ENCODE measurements around the gene SBF2. TPM values are rescaled to one million over a fixed set of nuclear protein-coding genes. Genes with fewer than 3 reads are reported as not detected.

SBF2 gene
- total RNA-seq, 3 donors from 2014 or later, result 74.8 to 91.9 (median 88.2) TPM

- DNase-seq (ENCODE audit: low spot score in 2 of 2), result no peak
- H3K9me3 ChIP-seq, result no peaks in the 10 kb centered on the region
- peaks cover 0 to 5% of the 10 kb centered on the region in 2 donors for H3K4me1 ChIP-seq
- no peak overlapping the region for H3K27ac ChIP-seq
- H3K27me3 ChIP-seq, result no peaks in the 10 kb centered on the region
- TF ChIP-seq POLR2AphosphoS5 (IDR thresholded peaks at IDR 0.05) (no peak), CTCF (IDR thresholded peaks at IDR 0.05) (no peak), POLR2A (IDR thresholded peaks at IDR 0.05) (no peak)
- no peak overlapping the region for H3K4me3 ChIP-seq
- H3K36me3 ChIP-seq, result no peaks in the 10 kb centered on the region
- intact Hi-C loops (cut with DNase I; ENCODE audit: low total_unique reads), result no loop called here
These were observed 168.4 kb downstream of the SBF2 start for GRCh38 chr11:10125522-10126133.

GRCh38 chr11:10122326-10123197, 171.5 kb downstream of the SBF2 start:
- intact Hi-C loops (cut with DNase I; ENCODE audit: low total_unique reads), result no loop called here
- Histone ChIP-seq H3K9me3 (no peaks in the 10 kb centered on the region), H3K4me3 (peak overlapping the region in 1 of 3 donors; percentile 6), H3K27ac (peak overlapping the region in 1 of 2 donors; percentile 5), H3K27me3 (no peaks in the 10 kb centered on the region), H3K4me1 (peaks cover 0 to 5% of the 10 kb centered on the region in 2 donors), H3K36me3 (no peaks in the 10 kb centered on the region)
- DNase-seq (ENCODE audit: low spot score in 2 of 2), result no peak
- TF ChIP-seq POLR2A (IDR thresholded peaks at IDR 0.05) (no peak), CTCF (IDR thresholded peaks at IDR 0.05) (no peak), POLR2AphosphoS5 (IDR thresholded peaks at IDR 0.05) (no peak)

GRCh38 chr11:10118865-10119264, 175.2 kb downstream of the SBF2 start:
- Histone ChIP-seq H3K4me1 (peaks cover 0 to 5% of the 10 kb centered on the region in 2 donors), H3K27me3 (no peaks in the 10 kb centered on the region), H3K9me3 (no peaks in the 10 kb centered on the region), H3K4me3 (no peak overlapping the region), H3K27ac (no peak overlapping the region), H3K36me3 (no peaks in the 10 kb centered on the region)
- intact Hi-C loops (cut with DNase I; ENCODE audit: low total_unique reads), result no loop called here
- TF ChIP-seq POLR2A (IDR thresholded peaks at IDR 0.05), result no peak
- no peak for TF ChIP-seq POLR2AphosphoS5 (IDR thresholded peaks at IDR 0.05)
- TF ChIP-seq CTCF (IDR thresholded peaks at IDR 0.05), result no peak
- DNase-seq (ENCODE audit: low spot score in 2 of 2), result no peak

- Histone ChIP-seq H3K9me3 (no peaks in the 10 kb centered on the region), H3K27ac (peak overlapping the region in 1 of 2 donors; percentile 27), H3K4me3 (no peak overlapping the region), H3K36me3 (no peaks in the 10 kb centered on the region), H3K27me3 (no peaks in the 10 kb centered on the region), H3K4me1 (peaks cover 0 to 3% of the 10 kb centered on the region in 2 donors)
- DNase-seq (ENCODE audit: low spot score in 2 of 2), result no peak
- intact Hi-C loops (cut with DNase I; ENCODE audit: low total_unique reads), result no loop called here
- TF ChIP-seq POLR2AphosphoS5 (IDR thresholded peaks at IDR 0.05), result no peak
- TF ChIP-seq CTCF (IDR thresholded peaks at IDR 0.05), result no peak
These were observed 176.2 kb downstream of the SBF2 start for GRCh38 chr11:10117709-10118351.

GRCh38 chr11:10116588-10116987, 177.4 kb downstream of the SBF2 start:
- Histone ChIP-seq H3K27ac (no peak overlapping the region), H3K36me3 (no peaks in the 10 kb centered on the region), H3K4me3 (no peak overlapping the region), H3K27me3 (no peaks in the 10 kb centered on the region), H3K9me3 (no peaks in the 10 kb centered on the region), H3K4me1 (no peaks in the 10 kb centered on the region)
- no peak for TF ChIP-seq CTCF (IDR thresholded peaks at IDR 0.05)
- TF ChIP-seq POLR2A (IDR thresholded peaks at IDR 0.05), result no peak
- TF ChIP-seq POLR2AphosphoS5 (IDR thresholded peaks at IDR 0.05), result no peak
- no peak for DNase-seq (ENCODE audit: low spot score in 2 of 2)
- intact Hi-C loops (cut with DNase I; ENCODE audit: low total_unique reads), result no loop called here
